ENCODE data around the gene DDX10. TPM values are rescaled to one million over a fixed set of nuclear protein-coding genes. Genes with fewer than 3 reads are reported as not detected.

Gene DDX10
- total and polyA plus RNA-seq, 9 of the 15 experiments (the other 6 are each of a cell fraction or from before 2014, with no cell fraction given): 33.9 to 94.6 (median 50.7) TPM

GRCh38 chr11:108897071-108897481, 232.2 kb downstream of the DDX10 start:
- DNase-seq (ENCODE audit: extremely low read depth in 1 of 4, low spot score in 3 of 4) (no peak), ATAC-seq (no peak), FAIRE-seq (no peak)
- Histone ChIP-seq H3K9me3 (replicated peaks; ENCODE audit: control insufficient read depth, insufficient read depth, low read depth, low read length) (no peaks in the 10 kb centered on the region), H3K27ac (ENCODE audit: extremely low read depth, low read depth, low read length) (no peak overlapping the region), H2AFZ (ENCODE audit: low read depth, low read length) (no peak overlapping the region), H3K36me3 (ENCODE audit: control insufficient read depth, insufficient read depth, low read length) (no peaks in the 10 kb centered on the region), H3K27me3 (ENCODE audit: control insufficient read depth in 2 of 2, insufficient read depth in 2 of 2, low read length in 2 of 2) (no peaks in the 10 kb centered on the region), H3K79me2 (ENCODE audit: control insufficient read depth, insufficient read depth, low read length) (no peaks in the 10 kb centered on the region), H3K4me2 (ENCODE audit: insufficient read depth, low read length) (no peak overlapping the region), H4K20me1 (replicated peaks; ENCODE audit: control insufficient read depth, insufficient read depth, low read length) (no peaks in the 10 kb centered on the region), H3K9me1 (ENCODE audit: control insufficient read depth, insufficient read depth, low read length) (no peaks in the 10 kb centered on the region), H3K9ac (ENCODE audit: insufficient read depth in 1 of 2, low read depth in 2 of 2, low read length in 2 of 2) (no peak overlapping the region), H3K4me1 (replicated peaks in 1 of 2; ENCODE audit: control insufficient read depth in 2 of 2, insufficient read depth in 2 of 2, low read length in 2 of 2) (no peaks in the 10 kb centered on the region), H3K4me3 (no peak overlapping the region)
- no peak for TF ChIP-seq NFIC (IDR thresholded peaks at IDR 0.05)
- no peak for TF ChIP-seq TEAD4 (IDR thresholded peaks at IDR 0.05; ENCODE audit: low read length)
- no peak for TF ChIP-seq TEAD4 (CRISPR knock-in tag; IDR thresholded peaks at IDR 0.05; ENCODE audit: borderline replicate concordance)
- no peak for TF ChIP-seq NFE2L1 (tag; IDR thresholded peaks at IDR 0.05; ENCODE audit: borderline replicate concordance, low read depth)
- no peak for TF ChIP-seq FOXJ2 (tag; IDR thresholded peaks at IDR 0.05)
- TF ChIP-seq, protein P1, sequence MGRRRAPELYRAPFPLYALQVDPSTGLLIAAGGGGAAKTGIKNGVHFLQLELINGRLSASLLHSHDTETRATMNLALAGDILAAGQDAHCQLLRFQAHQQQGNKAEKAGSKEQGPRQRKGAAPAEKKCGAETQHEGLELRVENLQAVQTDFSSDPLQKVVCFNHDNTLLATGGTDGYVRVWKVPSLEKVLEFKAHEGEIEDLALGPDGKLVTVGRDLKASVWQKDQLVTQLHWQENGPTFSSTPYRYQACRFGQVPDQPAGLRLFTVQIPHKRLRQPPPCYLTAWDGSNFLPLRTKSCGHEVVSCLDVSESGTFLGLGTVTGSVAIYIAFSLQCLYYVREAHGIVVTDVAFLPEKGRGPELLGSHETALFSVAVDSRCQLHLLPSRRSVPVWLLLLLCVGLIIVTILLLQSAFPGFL (CRISPR knock-in tag; IDR thresholded peaks at IDR 0.05): no peak
- TF ChIP-seq CBX3 (IDR thresholded peaks at IDR 0.05; ENCODE audit: borderline replicate concordance in 1 of 2, low read length in 2 of 2): no peak
- no peak for TF ChIP-seq MECOM (CRISPR knock-in tag; IDR thresholded peaks at IDR 0.05)
- no peak for TF ChIP-seq NR2C1 (IDR thresholded peaks at IDR 0.05)
- no peak for TF ChIP-seq NR2C1 (tag; IDR thresholded peaks at IDR 0.05)
- no peak for TF ChIP-seq PHF20 (IDR thresholded peaks at IDR 0.05; ENCODE audit: partially characterized antibody)
- TF ChIP-seq ZNF133 (CRISPR knock-in tag; IDR thresholded peaks at IDR 0.05): no peak
- no peak for TF ChIP-seq ZNF507 (tag; conservative IDR thresholded peaks at IDR 0.05)
- TF ChIP-seq ZNF75A (CRISPR knock-in tag; IDR thresholded peaks at IDR 0.05): no peak
- TF ChIP-seq, protein P2, sequence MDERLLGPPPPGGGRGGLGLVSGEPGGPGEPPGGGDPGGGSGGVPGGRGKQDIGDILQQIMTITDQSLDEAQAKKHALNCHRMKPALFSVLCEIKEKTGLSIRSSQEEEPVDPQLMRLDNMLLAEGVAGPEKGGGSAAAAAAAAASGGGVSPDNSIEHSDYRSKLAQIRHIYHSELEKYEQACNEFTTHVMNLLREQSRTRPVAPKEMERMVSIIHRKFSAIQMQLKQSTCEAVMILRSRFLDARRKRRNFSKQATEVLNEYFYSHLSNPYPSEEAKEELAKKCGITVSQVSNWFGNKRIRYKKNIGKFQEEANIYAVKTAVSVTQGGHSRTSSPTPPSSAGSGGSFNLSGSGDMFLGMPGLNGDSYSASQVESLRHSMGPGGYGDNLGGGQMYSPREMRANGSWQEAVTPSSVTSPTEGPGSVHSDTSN (CRISPR knock-in tag; IDR thresholded peaks at IDR 0.05; ENCODE audit: low read depth): no peak
- TF ChIP-seq, protein P2 (tag; conservative IDR thresholded peaks at IDR 0.05; ENCODE audit: low read depth): no peak
- TF ChIP-seq, protein P3, sequence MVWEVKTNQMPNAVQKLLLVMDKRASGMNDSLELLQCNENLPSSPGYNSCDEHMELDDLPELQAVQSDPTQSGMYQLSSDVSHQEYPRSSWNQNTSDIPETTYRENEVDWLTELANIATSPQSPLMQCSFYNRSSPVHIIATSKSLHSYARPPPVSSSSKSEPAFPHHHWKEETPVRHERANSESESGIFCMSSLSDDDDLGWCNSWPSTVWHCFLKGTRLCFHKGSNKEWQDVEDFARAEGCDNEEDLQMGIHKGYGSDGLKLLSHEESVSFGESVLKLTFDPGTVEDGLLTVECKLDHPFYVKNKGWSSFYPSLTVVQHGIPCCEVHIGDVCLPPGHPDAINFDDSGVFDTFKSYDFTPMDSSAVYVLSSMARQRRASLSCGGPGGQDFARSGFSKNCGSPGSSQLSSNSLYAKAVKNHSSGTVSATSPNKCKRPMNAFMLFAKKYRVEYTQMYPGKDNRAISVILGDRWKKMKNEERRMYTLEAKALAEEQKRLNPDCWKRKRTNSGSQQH (CRISPR knock-in tag; IDR thresholded peaks at IDR 0.05): no peak
- no peak for TF ChIP-seq SMAD2 (IDR thresholded peaks at IDR 0.05; ENCODE audit: low read depth, low read length)
- no peak for TF ChIP-seq EP300 (IDR thresholded peaks at IDR 0.05; ENCODE audit: low read length)
- TF ChIP-seq TFAM (CRISPR knock-in tag; conservative IDR thresholded peaks at IDR 0.05): no peak
- no peak for TF ChIP-seq ZFP36 (IDR thresholded peaks at IDR 0.05; ENCODE audit: low read depth, low read length, partially characterized antibody)
- no peak for TF ChIP-seq ZNF584 (CRISPR knock-in tag; IDR thresholded peaks at IDR 0.05; ENCODE audit: low read depth)
- ChIA-PET POLR2A (no interaction called here), CTCF (ENCODE audit: low intra/inter-chr PET ratio) (no interaction called here)
- 94% methylated on average over 1 of the region's 1 CpG for WGBS (ENCODE audit: insufficient coverage, low coverage, missing lambda C conversion rate)
- no TSS peak for BruUV-seq (replicated peaks)
- in situ Hi-C loops (cut with MboI): no loop called here
- intact Hi-C loops (cut with micrococcal nuclease): no loop called here
